Measurements from ENCODE around the gene NRG2.

The NRG2 gene

GRCh38 chr5:139821806-139822552, 221.1 kb downstream of the NRG2 start:
- DNase-seq (ENCODE audit: low read depth) = no peak
- TF ChIP-seq, protein P1, sequence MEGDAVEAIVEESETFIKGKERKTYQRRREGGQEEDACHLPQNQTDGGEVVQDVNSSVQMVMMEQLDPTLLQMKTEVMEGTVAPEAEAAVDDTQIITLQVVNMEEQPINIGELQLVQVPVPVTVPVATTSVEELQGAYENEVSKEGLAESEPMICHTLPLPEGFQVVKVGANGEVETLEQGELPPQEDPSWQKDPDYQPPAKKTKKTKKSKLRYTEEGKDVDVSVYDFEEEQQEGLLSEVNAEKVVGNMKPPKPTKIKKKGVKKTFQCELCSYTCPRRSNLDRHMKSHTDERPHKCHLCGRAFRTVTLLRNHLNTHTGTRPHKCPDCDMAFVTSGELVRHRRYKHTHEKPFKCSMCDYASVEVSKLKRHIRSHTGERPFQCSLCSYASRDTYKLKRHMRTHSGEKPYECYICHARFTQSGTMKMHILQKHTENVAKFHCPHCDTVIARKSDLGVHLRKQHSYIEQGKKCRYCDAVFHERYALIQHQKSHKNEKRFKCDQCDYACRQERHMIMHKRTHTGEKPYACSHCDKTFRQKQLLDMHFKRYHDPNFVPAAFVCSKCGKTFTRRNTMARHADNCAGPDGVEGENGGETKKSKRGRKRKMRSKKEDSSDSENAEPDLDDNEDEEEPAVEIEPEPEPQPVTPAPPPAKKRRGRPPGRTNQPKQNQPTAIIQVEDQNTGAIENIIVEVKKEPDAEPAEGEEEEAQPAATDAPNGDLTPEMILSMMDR (conservative IDR thresholded peaks at IDR 0.05; ENCODE audit: control insufficient read depth, insufficient read depth, low read depth, low read length) = no peak
- no peak overlapping the region for H3K4me3 ChIP-seq (ENCODE audit: control insufficient read depth, low read depth, low read length)

DNA sequence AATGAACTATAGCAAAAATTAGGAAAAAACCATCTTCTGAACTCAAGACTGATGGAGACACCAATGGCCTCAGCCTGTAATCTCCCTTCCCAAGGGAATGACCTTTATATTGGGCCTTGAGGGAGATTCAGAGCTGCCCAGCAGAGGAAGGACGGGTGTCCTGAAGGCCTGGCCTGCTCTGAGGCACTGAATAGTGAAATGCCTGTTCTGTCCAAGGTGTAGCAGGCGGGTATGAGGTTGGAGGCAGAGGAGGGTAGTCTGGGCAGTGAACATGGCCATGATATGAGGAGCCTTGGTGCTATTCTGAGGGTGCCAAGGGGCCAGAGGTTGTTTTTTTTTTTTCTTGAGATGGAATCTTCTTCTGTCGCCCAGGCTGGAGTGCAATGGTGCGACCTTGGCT, 222.5 kb downstream of the NRG2 start:
- TF ChIP-seq, protein P1 (conservative IDR thresholded peaks at IDR 0.05; ENCODE audit: control insufficient read depth, insufficient read depth, low read depth, low read length) = no peak
- no peak for DNase-seq (ENCODE audit: low read depth)

GRCh38 chr5:139820130-139820529, 223.0 kb downstream of the NRG2 start:
- no peak for DNase-seq (ENCODE audit: low read depth)

More for the DNA sequence above, 222.5 kb downstream of the NRG2 start:
- H3K4me3 ChIP-seq (ENCODE audit: control insufficient read depth, low read depth, low read length) = no peak overlapping the region

DNA sequence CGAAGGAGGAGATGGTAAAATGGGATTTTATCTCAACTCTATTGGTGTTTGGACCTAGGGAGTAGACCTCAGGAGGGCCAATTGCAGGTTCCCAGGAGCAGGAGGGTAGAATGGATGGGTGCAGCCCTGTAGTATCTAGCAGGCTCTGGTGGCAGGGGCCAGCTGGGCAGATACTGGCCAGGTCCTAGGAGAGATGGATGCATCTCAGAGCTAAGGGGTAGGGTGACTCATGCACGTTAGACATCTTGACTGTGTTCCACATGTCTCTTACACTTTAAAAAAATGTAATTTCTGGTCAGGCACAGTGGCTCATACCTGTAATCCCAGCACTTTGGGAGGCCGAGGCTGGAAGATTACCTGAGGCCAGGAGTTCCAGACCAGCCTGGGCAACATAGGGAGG, 225.1 kb downstream of the NRG2 start:
- H3K4me3 ChIP-seq (ENCODE audit: control insufficient read depth, low read depth, low read length) = no peak overlapping the region
- TF ChIP-seq, protein P1 (conservative IDR thresholded peaks at IDR 0.05; ENCODE audit: control insufficient read depth, insufficient read depth, low read depth, low read length) = no peak
- no peak for DNase-seq (ENCODE audit: low read depth)

More at GRCh38 chr5:139820130-139820529, 223.0 kb downstream of the NRG2 start:
- TF ChIP-seq, protein P1 (conservative IDR thresholded peaks at IDR 0.05; ENCODE audit: control insufficient read depth, insufficient read depth, low read depth, low read length) = no peak
- no peak overlapping the region for H3K4me3 ChIP-seq (ENCODE audit: control insufficient read depth, low read depth, low read length)

DNA sequence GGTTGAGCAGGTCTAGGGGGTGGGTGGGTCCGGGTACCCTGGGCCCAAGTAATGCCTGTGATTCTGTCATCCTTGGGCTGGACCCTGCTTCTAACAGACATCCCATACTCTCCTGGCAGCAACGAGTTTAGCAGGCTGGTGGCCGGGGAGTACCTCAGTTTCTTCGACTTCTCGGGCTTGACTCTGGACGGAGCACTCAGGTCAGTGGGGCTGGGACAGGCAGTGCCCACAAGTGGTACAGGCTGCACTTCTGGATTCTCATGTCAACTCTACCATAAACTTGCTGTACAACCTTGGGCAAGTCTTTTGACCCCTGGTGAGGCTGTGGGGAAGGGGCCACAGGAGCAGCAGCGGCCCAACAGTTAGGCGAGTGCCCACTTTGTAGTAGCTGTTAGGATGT, 225.7 kb downstream of the NRG2 start:
- TF ChIP-seq, protein P1 (conservative IDR thresholded peaks at IDR 0.05; ENCODE audit: control insufficient read depth, insufficient read depth, low read depth, low read length) = no peak
- no peak for DNase-seq (ENCODE audit: low read depth)
- no peak overlapping the region for H3K4me3 ChIP-seq (ENCODE audit: control insufficient read depth, low read depth, low read length)

GRCh38 chr5:139816566-139816965, 226.5 kb downstream of the NRG2 start:
- no peak for DNase-seq (ENCODE audit: low read depth)
- no peak overlapping the region for H3K4me3 ChIP-seq (ENCODE audit: control insufficient read depth, low read depth, low read length)
- TF ChIP-seq, protein P1 (conservative IDR thresholded peaks at IDR 0.05; ENCODE audit: control insufficient read depth, insufficient read depth, low read depth, low read length) = no peak

Measured in fibroblast of mammary gland (primary cell).